D341Med (cell line): Measurements from ENCODE around the gene PLPP6.

Experiments used
- DNase-seq: peaks from one replicate; pipeline ENCODE4 v3.0.0; 2012; ENCODE audit warnings: low spot score

The PLPP6 gene

GRCh38 chr9:4700091-4700490, 38.0 kb downstream of the PLPP6 start:
- DNase-seq, result no peak

- no peak for DNase-seq
These were observed 38.8 kb downstream of the PLPP6 start for GRCh38 chr9:4700932-4701331.

- no peak for DNase-seq
These were observed 39.4 kb downstream of the PLPP6 start for GRCh38 chr9:4701526-4701925.

- DNase-seq, result no peak
These were observed 42.0 kb downstream of the PLPP6 start for GRCh38 chr9:4704129-4704528.

GRCh38 chr9:4706021-4706420, 43.9 kb downstream of the PLPP6 start:
- DNase-seq, result no peak

GRCh38 chr9:4706971-4707622, 45.0 kb downstream of the PLPP6 start:
- DNase-seq, result peak; percentile 20

- no peak for DNase-seq
These were observed 47.3 kb downstream of the PLPP6 start for GRCh38 chr9:4709380-4709779.

- DNase-seq, result no peak
These were observed 51.8 kb downstream of the PLPP6 start for GRCh38 chr9:4713849-4714248.

GRCh38 chr9:4714266-4715016, 52.3 kb downstream of the PLPP6 start:
- DNase-seq, result peak; percentile 53
